Smooth muscle cell (in vitro differentiated cells): ENCODE data around the gene CCDC60. TPM values are rescaled to one million over a fixed set of nuclear protein-coding genes. Genes with fewer than 3 reads are reported as not detected.

Source experiments
- DNase-seq: peaks from one replicate; lab custom pipeline; 2025; ENCODE audit not compliant: unreplicated experiment; lab: John Stamatoyannopoulos, UW
- H2AFZ ChIP-seq: fragments of 200-600 bp; sonication (generic); 2 replicates; pipeline ENCODE4 v1.6.0; 2016; ENCODE audit warnings: antibody characterized with exemption, low read depth, mild to moderate bottlenecking
- H3F3A ChIP-seq: fragments of 200-600 bp; sonication (generic); 2 replicates; pipeline ENCODE4 v1.6.0; 2017; ENCODE audit warnings: antibody characterized with exemption, low read depth
- H3K27ac ChIP-seq: fragments of 200-600 bp; sonication (generic); 2 replicates; pipeline ENCODE4 v1.5.1; 2016; ENCODE audit warnings: low read depth, mild to moderate bottlenecking
- H3K27me3 ChIP-seq: fragments of 200-600 bp; sonication (generic); 2 replicates; pipeline ENCODE4 v1.6.1; 2016; ENCODE audit warnings: low read depth, mild to moderate bottlenecking
- H3K36me3 ChIP-seq: fragments of 200-600 bp; sonication (generic); 2 replicates; pipeline ENCODE4 v1.5.1; 2016; ENCODE audit warnings: low read depth
- H3K4me1 ChIP-seq: fragments of 200-600 bp; sonication (generic); 2 replicates; pipeline ENCODE4 v1.5.1; 2016; ENCODE audit warnings: low read depth
- H3K4me2 ChIP-seq: fragments of 200-600 bp; sonication (generic); 2 replicates; pipeline ENCODE4 v1.6.0; 2016; ENCODE audit warnings: mild to moderate bottlenecking
- H3K4me3 ChIP-seq: fragments of 200-600 bp; sonication (generic); 2 replicates; pipeline ENCODE4 v1.5.1; 2016; ENCODE audit warnings: mild to moderate bottlenecking
- H3K79me2 ChIP-seq: fragments of 200-600 bp; sonication (generic); 2 replicates; pipeline ENCODE4 v1.6.0; 2016; ENCODE audit warnings: low read depth, mild to moderate bottlenecking
- H3K9ac ChIP-seq: fragments of 200-600 bp; sonication (generic); 2 replicates; pipeline ENCODE4 v1.6.0; 2016; ENCODE audit warnings: low read depth
- H3K9me3 ChIP-seq: fragments of 200-600 bp; sonication (generic); replicated peaks from 2 replicates; pipeline ENCODE4 v1.5.1; 2016; ENCODE audit warnings: low read depth
- H4K20me1 ChIP-seq: fragments of 200-600 bp; sonication (generic); 2 replicates; pipeline ENCODE4 v1.6.0; 2016; ENCODE audit warnings: low read depth
- WGBS: methylation state at CpG from one replicate; pipeline ENCODE4 v1.1.7; 2016; ENCODE audit warnings: low lambda C conversion rate; 5-methylcytosine and 5-hydroxymethylcytosine counted together
- polyA plus RNA-seq: library from polyadenylated mRNA; unstranded; fragments of >200 nt; fragmentation: Nextera tagmentation; extraction: Ambion mirVana; gene quantifications from 2 replicates; pipeline ENCODE4 v1.2.1, GENCODE V29; 2016
- total RNA-seq: library from RNA; depleted of rRNA; stranded (reverse); fragments of >200 nt; gene quantifications from 2 replicates; pipeline ENCODE4 v1.2.3, GENCODE V29; 2014
- TF ChIP-seq, protein P1 (sequence below): fragments of 200-600 bp; sonication (generic); IDR thresholded peaks from 2 replicates; pipeline ENCODE4 v1.5.1; 2017; ENCODE audit warnings: borderline replicate concordance, mild to moderate bottlenecking, antibody characterized with exemption; ENCODE audit not compliant: insufficient read depth, poor library complexity, severe bottlenecking

CCDC60 gene
- total and polyA plus RNA-seq, 2 experiments from 2014 or later: not detected

DNA sequence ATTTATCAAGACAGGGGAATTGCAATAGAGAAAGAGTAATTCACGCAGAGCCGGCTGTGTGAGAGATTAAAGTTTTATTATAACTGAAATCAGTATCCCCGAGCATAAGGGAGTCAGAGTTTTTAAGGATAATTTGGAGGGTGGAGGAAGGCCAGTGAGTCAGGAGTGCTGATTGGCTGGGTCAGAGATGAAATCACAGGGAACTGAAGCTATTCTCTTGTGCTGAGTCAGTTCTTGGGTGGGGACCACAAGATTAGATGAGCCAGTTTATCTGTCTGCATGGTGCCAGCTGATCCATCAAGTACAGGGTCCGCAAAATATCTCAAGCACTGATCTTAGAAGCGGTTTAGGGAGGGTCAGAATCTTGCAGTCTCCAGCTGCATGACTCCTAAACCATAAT is 96.6 kb downstream of the CCDC60 start:
- Histone ChIP-seq H3K9ac (no peak overlapping the region), H4K20me1 (no peaks in the 10 kb centered on the region), H3K4me2 (no peak overlapping the region), H3K4me3 (no peak overlapping the region), H3K27ac (no peak overlapping the region), H3K79me2 (no peaks in the 10 kb centered on the region), H2AFZ (no peak overlapping the region), H3K27me3 (peaks cover 5% of the 10 kb centered on the region), H3F3A (no peaks in the 10 kb centered on the region), H3K36me3 (no peaks in the 10 kb centered on the region), H3K9me3 (no peaks in the 10 kb centered on the region), H3K4me1 (peaks cover 6% of the 10 kb centered on the region)
- WGBS: 79% methylated on average over 5 of the region's 5 CpGs
- TF ChIP-seq, protein P1, sequence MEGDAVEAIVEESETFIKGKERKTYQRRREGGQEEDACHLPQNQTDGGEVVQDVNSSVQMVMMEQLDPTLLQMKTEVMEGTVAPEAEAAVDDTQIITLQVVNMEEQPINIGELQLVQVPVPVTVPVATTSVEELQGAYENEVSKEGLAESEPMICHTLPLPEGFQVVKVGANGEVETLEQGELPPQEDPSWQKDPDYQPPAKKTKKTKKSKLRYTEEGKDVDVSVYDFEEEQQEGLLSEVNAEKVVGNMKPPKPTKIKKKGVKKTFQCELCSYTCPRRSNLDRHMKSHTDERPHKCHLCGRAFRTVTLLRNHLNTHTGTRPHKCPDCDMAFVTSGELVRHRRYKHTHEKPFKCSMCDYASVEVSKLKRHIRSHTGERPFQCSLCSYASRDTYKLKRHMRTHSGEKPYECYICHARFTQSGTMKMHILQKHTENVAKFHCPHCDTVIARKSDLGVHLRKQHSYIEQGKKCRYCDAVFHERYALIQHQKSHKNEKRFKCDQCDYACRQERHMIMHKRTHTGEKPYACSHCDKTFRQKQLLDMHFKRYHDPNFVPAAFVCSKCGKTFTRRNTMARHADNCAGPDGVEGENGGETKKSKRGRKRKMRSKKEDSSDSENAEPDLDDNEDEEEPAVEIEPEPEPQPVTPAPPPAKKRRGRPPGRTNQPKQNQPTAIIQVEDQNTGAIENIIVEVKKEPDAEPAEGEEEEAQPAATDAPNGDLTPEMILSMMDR: no peak
- DNase-seq: no peak

DNA sequence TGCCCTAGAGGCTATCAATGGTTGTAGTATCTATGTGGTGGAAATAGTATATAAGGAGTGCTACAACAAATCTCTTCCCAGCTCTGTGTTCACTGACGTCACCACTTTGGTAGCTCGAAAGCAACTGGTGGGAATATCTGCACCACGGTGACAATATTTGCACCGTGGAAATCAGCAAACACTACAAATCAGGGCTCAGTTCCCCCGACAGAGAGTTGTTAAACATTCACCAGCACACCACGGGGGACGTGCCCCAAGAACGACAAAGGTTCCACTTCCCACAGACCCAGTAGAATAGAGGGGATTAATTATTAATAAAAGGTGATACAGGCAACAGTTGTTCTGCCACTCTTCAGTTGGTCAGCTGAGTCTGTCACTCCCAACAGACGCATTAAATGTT is 98.4 kb downstream of the CCDC60 start:
- no peaks in the 10 kb centered on the region for H3K9me3 ChIP-seq
- no peak overlapping the region for H3K9ac ChIP-seq
- no peaks in the 10 kb centered on the region for H3K79me2 ChIP-seq
- peaks cover 5% of the 10 kb centered on the region for H3K27me3 ChIP-seq
- H4K20me1 ChIP-seq: no peaks in the 10 kb centered on the region
- no peak overlapping the region for H3K4me3 ChIP-seq
- H3K4me1 ChIP-seq: peaks cover 6% of the 10 kb centered on the region
- no peak overlapping the region for H2AFZ ChIP-seq
- no peak overlapping the region for H3K4me2 ChIP-seq
- TF ChIP-seq, protein P1: no peak
- H3K27ac ChIP-seq: no peak overlapping the region
- no peak for DNase-seq
- H3F3A ChIP-seq: no peaks in the 10 kb centered on the region
- WGBS: 89% methylated on average over 9 of the region's 9 CpGs
- H3K36me3 ChIP-seq: no peaks in the 10 kb centered on the region

DNA sequence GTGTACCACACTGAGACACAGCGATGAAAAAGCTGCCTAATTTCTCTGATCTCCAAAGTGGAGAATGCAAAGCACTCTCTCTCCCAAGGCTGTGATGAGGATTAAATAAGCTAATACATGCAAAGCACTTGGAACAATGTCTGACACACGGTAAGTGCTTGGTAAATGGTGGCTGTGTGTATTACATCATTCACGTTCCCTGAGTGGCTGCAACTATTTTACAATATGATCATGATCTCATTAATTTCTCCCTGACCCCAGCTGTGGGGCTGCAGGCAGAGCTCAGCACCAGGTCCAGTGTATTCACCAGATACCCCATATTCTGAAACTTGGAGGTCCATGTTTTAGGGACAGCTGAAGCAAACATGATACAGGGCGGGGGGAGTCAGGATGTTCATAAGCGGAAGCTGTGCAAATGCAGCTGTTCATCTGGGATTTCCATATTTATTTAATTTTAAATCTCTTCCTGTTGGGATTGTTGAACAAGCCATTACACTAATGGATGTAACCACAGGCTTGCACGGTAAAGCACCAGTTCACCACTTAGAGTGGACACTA is 106.4 kb downstream of the CCDC60 start:
- 88% methylated on average over 6 of the region's 6 CpGs for WGBS

More for the DNA sequence above, 106.4 kb downstream of the CCDC60 start:
- Histone ChIP-seq H4K20me1 (no peaks in the 10 kb centered on the region), H3K36me3 (no peaks in the 10 kb centered on the region), H2AFZ (no peak overlapping the region), H3K4me1 (no peaks in the 10 kb centered on the region), H3F3A (no peaks in the 10 kb centered on the region), H3K4me2 (no peak overlapping the region), H3K4me3 (no peak overlapping the region), H3K9ac (no peak overlapping the region), H3K27ac (no peak overlapping the region), H3K9me3 (no peaks in the 10 kb centered on the region), H3K27me3 (peaks cover 5% of the 10 kb centered on the region), H3K79me2 (no peaks in the 10 kb centered on the region)
- TF ChIP-seq, protein P1: no peak
- DNase-seq: no peak
